Measurements from ENCODE around the gene FGGY.

The FGGY gene

DNA sequence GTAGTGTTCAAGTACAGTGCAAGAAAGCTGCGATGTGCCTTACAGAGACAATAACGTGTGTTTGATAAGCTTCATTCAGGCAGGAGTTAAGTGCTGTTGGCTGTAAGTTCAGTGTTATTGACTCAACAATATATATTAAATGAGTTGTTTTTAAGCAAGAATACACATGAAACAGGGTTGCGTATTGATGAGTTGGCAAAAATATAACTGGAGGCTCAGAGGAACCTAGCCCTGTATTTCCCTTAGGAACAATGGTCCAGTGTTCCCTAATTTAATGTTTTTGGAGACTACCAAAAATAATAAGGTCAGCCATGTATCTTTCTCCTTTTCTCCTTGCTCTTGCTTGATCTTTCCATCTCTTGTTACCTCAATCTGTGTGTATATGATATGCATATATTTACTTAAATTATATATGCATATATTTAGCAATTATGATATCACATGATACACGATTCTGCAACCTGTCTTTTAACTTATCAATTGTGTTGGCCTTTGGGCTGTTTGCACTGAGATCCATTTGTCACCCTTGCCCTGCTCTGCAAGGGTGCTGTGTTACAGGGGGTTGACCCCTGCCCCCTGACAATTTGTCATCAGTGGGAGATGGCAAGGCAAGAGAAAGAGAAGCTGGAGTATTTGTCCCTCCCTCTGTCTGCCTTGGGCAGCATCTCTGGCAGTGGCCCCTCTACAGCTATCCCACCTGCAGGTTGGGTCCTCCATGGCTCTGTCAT lies 109.7 kb downstream of the FGGY start:
- H3K4me1 ChIP-seq (ENCODE audit: control insufficient read depth, insufficient read depth, low read length), result peaks cover 6% of the 10 kb centered on the region; the same call in 1 of the 2 replicates
- no peaks in the 10 kb centered on the region for H3K9me3 ChIP-seq (ENCODE audit: control insufficient read depth, insufficient read depth, low read length)
- no peak overlapping the region for H3K4me3 ChIP-seq (ENCODE audit: low read depth, low read length)
- H3K9ac ChIP-seq (ENCODE audit: low read depth, low read length), result no peak overlapping the region
- H3K36me3 ChIP-seq (ENCODE audit: control insufficient read depth, insufficient read depth, low read length), result no peaks in the 10 kb centered on the region
- H3K27me3 ChIP-seq (ENCODE audit: control insufficient read depth, insufficient read depth, low read length), result no peaks in the 10 kb centered on the region
- no peak overlapping the region for H3K27ac ChIP-seq (ENCODE audit: low read depth, low read length)

GRCh38 chr1:59408608-59409240 lies 111.8 kb downstream of the FGGY start:
- no peaks in the 10 kb centered on the region for H3K27me3 ChIP-seq (ENCODE audit: control insufficient read depth, insufficient read depth, low read length)
- no peak overlapping the region for H3K4me3 ChIP-seq (ENCODE audit: low read depth, low read length)
- H3K9ac ChIP-seq (ENCODE audit: low read depth, low read length), result no peak overlapping the region
- no peaks in the 10 kb centered on the region for H3K9me3 ChIP-seq (ENCODE audit: control insufficient read depth, insufficient read depth, low read length)
- no peak overlapping the region for H3K27ac ChIP-seq (ENCODE audit: low read depth, low read length)
- peaks cover 6% of the 10 kb centered on the region; the same call in 1 of the 2 replicates for H3K4me1 ChIP-seq (ENCODE audit: control insufficient read depth, insufficient read depth, low read length)
- no peaks in the 10 kb centered on the region for H3K36me3 ChIP-seq (ENCODE audit: control insufficient read depth, insufficient read depth, low read length)

DNA sequence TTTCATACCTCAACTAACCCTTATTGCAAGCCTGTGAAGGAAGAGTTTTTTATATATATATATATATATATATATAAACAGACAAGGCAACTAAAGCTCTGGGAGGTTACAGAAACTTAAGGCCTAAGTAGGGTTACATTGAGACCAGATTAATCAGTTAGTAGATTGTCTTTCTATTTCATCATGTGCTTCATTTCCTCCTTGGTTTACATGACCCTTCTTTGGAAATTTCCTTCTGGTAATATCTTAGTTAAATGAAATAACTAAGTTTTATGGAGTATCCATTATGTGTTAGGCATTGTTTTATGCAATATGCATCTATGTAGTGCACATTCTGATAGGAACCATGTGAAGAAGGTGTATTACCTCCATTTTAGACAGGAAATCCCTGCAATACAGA lies 112.7 kb downstream of the FGGY start:
- Histone ChIP-seq H3K9ac (ENCODE audit: low read depth, low read length) (no peak overlapping the region), H3K36me3 (ENCODE audit: control insufficient read depth, insufficient read depth, low read length) (no peaks in the 10 kb centered on the region), H3K4me3 (ENCODE audit: low read depth, low read length) (no peak overlapping the region), H3K27me3 (ENCODE audit: control insufficient read depth, insufficient read depth, low read length) (no peaks in the 10 kb centered on the region), H3K9me3 (ENCODE audit: control insufficient read depth, insufficient read depth, low read length) (no peaks in the 10 kb centered on the region), H3K27ac (ENCODE audit: low read depth, low read length) (no peak overlapping the region), H3K4me1 (ENCODE audit: control insufficient read depth, insufficient read depth, low read length) (peaks cover 6% of the 10 kb centered on the region; the same call in 1 of the 2 replicates)

DNA sequence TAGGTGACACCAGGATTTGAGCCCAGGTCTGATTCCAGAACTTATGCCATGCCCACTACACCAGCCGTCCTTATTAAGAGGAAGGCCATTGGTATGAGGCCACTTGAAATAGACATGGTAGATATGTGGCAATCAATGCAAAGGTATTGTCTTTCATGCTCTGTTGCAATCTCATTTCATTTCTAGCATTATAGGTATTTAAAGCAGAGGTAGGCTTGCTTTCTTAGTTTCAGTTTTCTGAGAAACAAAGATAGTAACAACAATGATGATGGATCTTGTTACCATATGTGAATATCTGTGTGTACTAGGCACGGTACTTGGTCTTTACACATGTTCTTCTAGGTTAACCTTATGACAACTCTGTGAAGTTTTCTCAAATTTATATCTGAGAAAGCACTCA lies 113.1 kb downstream of the FGGY start:
- no peak overlapping the region for H3K4me3 ChIP-seq (ENCODE audit: low read depth, low read length)
- peaks cover 6% of the 10 kb centered on the region; the same call in 1 of the 2 replicates for H3K4me1 ChIP-seq (ENCODE audit: control insufficient read depth, insufficient read depth, low read length)
- no peaks in the 10 kb centered on the region for H3K36me3 ChIP-seq (ENCODE audit: control insufficient read depth, insufficient read depth, low read length)
- H3K27me3 ChIP-seq (ENCODE audit: control insufficient read depth, insufficient read depth, low read length), result no peaks in the 10 kb centered on the region
- H3K9ac ChIP-seq (ENCODE audit: low read depth, low read length), result no peak overlapping the region
- no peak overlapping the region for H3K27ac ChIP-seq (ENCODE audit: low read depth, low read length)
- H3K9me3 ChIP-seq (ENCODE audit: control insufficient read depth, insufficient read depth, low read length), result no peaks in the 10 kb centered on the region

- no peak overlapping the region for H3K9ac ChIP-seq (ENCODE audit: low read depth, low read length)
- peaks cover 7% of the 10 kb centered on the region for H3K4me1 ChIP-seq (ENCODE audit: control insufficient read depth, insufficient read depth, low read length)
- no peaks in the 10 kb centered on the region for H3K9me3 ChIP-seq (ENCODE audit: control insufficient read depth, insufficient read depth, low read length)
- no peak overlapping the region for H3K27ac ChIP-seq (ENCODE audit: low read depth, low read length)
- H3K36me3 ChIP-seq (ENCODE audit: control insufficient read depth, insufficient read depth, low read length), result no peaks in the 10 kb centered on the region
- no peaks in the 10 kb centered on the region for H3K27me3 ChIP-seq (ENCODE audit: control insufficient read depth, insufficient read depth, low read length)
- H3K4me3 ChIP-seq (ENCODE audit: low read depth, low read length), result no peak overlapping the region
Observed at GRCh38 chr1:59410457-59410856, 113.6 kb downstream of the FGGY start.

GRCh38 chr1:59411147-59411546 lies 114.3 kb downstream of the FGGY start:
- no peak overlapping the region for H3K27ac ChIP-seq (ENCODE audit: low read depth, low read length)
- no peaks in the 10 kb centered on the region for H3K27me3 ChIP-seq (ENCODE audit: control insufficient read depth, insufficient read depth, low read length)
- no peak overlapping the region for H3K4me3 ChIP-seq (ENCODE audit: low read depth, low read length)
- peaks cover 9% of the 10 kb centered on the region for H3K4me1 ChIP-seq (ENCODE audit: control insufficient read depth, insufficient read depth, low read length)
- H3K9me3 ChIP-seq (ENCODE audit: control insufficient read depth, insufficient read depth, low read length), result no peaks in the 10 kb centered on the region
- H3K36me3 ChIP-seq (ENCODE audit: control insufficient read depth, insufficient read depth, low read length), result no peaks in the 10 kb centered on the region
- H3K9ac ChIP-seq (ENCODE audit: low read depth, low read length), result no peak overlapping the region

GRCh38 chr1:59412718-59413326 lies 115.9 kb downstream of the FGGY start:
- Histone ChIP-seq H3K27ac (ENCODE audit: low read depth, low read length) (no peak overlapping the region), H3K36me3 (ENCODE audit: control insufficient read depth, insufficient read depth, low read length) (no peaks in the 10 kb centered on the region), H3K4me1 (ENCODE audit: control insufficient read depth, insufficient read depth, low read length) (peaks cover 10% of the 10 kb centered on the region), H3K4me3 (ENCODE audit: low read depth, low read length) (no peak overlapping the region), H3K9ac (ENCODE audit: low read depth, low read length) (no peak overlapping the region), H3K27me3 (ENCODE audit: control insufficient read depth, insufficient read depth, low read length) (no peaks in the 10 kb centered on the region), H3K9me3 (ENCODE audit: control insufficient read depth, insufficient read depth, low read length) (no peaks in the 10 kb centered on the region)

DNA sequence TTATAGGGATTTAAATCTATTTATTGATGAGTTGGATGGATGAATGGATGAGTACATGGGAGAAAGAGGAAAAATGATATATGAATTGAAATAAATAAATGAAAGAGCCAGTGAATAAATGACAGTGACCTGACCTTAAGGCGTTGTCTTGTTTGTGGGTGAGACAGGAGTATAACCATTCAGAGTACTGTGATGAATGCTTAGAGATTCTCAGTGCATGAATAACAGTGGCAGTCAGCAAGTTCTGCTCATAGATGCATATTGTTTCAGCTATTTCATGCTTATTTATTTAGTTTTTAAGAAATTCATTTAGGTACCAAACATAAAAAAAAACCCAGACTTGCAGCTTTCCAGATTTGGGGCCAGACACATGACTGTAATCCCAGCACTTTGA lies 116.4 kb downstream of the FGGY start:
- no peaks in the 10 kb centered on the region for H3K36me3 ChIP-seq (ENCODE audit: control insufficient read depth, insufficient read depth, low read length)
- H3K4me1 ChIP-seq (ENCODE audit: control insufficient read depth, insufficient read depth, low read length), result peaks cover 15% of the 10 kb centered on the region
- no peak overlapping the region for H3K4me3 ChIP-seq (ENCODE audit: low read depth, low read length)
- no peaks in the 10 kb centered on the region for H3K27me3 ChIP-seq (ENCODE audit: control insufficient read depth, insufficient read depth, low read length)
- H3K9ac ChIP-seq (ENCODE audit: low read depth, low read length), result no peak overlapping the region
- no peaks in the 10 kb centered on the region for H3K9me3 ChIP-seq (ENCODE audit: control insufficient read depth, insufficient read depth, low read length)
- H3K27ac ChIP-seq (ENCODE audit: low read depth, low read length), result no peak overlapping the region

DNA sequence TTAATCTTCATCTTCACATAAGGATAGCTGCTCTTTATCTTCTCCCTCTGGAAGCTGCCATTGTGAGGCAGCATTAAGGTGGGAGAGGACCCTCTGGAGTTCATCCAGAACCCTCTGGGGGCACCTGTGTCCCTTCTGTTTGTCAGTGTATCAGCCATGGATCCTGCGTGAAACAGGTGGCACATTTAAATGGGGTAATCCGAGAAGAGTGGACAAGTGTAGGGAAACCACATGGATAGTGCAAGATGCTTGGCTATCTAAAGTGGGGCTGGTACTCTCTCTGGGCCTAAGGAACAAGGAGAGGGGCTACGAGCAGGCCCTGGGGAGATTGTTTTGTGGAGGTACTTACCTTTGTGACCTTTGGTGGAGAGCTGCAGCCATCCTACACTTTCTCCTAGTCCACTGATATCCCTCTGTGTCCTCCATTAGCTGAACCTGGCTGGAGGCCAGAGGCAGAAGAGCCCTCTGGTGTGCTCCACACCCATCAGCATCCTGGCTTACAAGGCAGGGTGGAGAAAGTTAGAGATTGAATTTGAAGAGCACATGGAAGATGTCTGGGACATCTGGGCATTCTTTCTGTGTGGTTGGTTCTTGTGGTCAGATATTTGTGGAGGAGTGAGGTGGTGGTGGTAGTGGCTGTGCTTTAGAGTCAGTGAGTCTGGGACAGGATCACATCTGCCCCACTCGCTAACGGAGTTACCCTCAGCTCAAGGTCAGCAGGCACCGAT lies 117.7 kb downstream of the FGGY start:
- no peaks in the 10 kb centered on the region for H3K36me3 ChIP-seq (ENCODE audit: control insufficient read depth, insufficient read depth, low read length)
- H3K27ac ChIP-seq (ENCODE audit: low read depth, low read length), result no peak overlapping the region
- no peaks in the 10 kb centered on the region for H3K9me3 ChIP-seq (ENCODE audit: control insufficient read depth, insufficient read depth, low read length)
- no peaks in the 10 kb centered on the region for H3K27me3 ChIP-seq (ENCODE audit: control insufficient read depth, insufficient read depth, low read length)
- peaks cover 17% of the 10 kb centered on the region for H3K4me1 ChIP-seq (ENCODE audit: control insufficient read depth, insufficient read depth, low read length)
- no peak overlapping the region for H3K4me3 ChIP-seq (ENCODE audit: low read depth, low read length)
- H3K9ac ChIP-seq (ENCODE audit: low read depth, low read length), result no peak overlapping the region

DNA sequence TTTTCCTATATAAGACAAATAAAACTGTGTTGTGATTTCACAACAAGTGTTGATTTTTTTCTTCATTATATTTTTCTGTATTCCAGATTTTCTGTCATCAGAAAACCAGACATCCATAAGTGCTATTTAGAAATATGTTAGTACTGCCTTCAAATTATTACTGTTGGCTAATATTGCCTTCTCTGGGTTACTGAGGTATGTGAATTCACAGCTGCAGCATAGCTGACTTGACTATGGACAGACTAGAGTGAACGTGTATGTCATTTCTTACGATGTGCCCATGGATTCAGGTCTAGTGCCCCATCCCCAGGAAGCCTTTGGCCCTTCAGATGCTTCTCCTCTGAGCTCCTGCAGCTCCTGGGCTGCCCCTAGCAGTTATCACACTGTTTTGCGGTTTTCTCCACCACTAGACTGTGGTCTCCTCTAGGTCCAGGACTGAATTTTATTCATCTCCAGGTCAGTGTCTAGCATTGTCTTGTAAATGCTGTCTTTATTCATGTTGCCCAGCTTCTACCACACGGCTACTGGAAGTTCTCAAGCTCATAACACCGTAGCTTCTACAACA lies 118.5 kb downstream of the FGGY start:
- Histone ChIP-seq H3K9me3 (ENCODE audit: control insufficient read depth, insufficient read depth, low read length) (no peaks in the 10 kb centered on the region), H3K27ac (ENCODE audit: low read depth, low read length) (no peak overlapping the region), H3K27me3 (ENCODE audit: control insufficient read depth, insufficient read depth, low read length) (no peaks in the 10 kb centered on the region), H3K9ac (ENCODE audit: low read depth, low read length) (no peak overlapping the region), H3K4me1 (ENCODE audit: control insufficient read depth, insufficient read depth, low read length) (peaks cover 17% of the 10 kb centered on the region), H3K36me3 (ENCODE audit: control insufficient read depth, insufficient read depth, low read length) (no peaks in the 10 kb centered on the region), H3K4me3 (ENCODE audit: low read depth, low read length) (no peak overlapping the region)
